Measurements from ENCODE around the gene STEAP4. TPM values are rescaled to one million over a fixed set of nuclear protein-coding genes. Genes with fewer than 3 reads are reported as not detected.

The STEAP4 gene
- 10 to 100 TPM in 1 of 3 donors, 1 to 10 TPM in 2; 2.1 to 42.2 (median 9.1) TPM for total RNA-seq
- long read RNA-seq, donor 1, full-length matches to known transcripts: 8 of 13 reads
- long read RNA-seq, donor 1, partial matches to known transcripts: 3 of 13 reads
- long read RNA-seq, donor 1, other reads (novel, unspliced or antisense): 2 of 13 reads
- long read RNA-seq, donor 2, full-length matches to known transcripts: 5 of 11 reads
- long read RNA-seq, donor 2, partial matches to known transcripts: 1 of 11 reads
- long read RNA-seq, donor 2, other reads (novel, unspliced or antisense): 5 of 11 reads

- intact Hi-C loops (cut with DNase I, micrococcal nuclease): no loop called here
- peak; percentile 98 for ATAC-seq
- no peaks in the 10 kb centered on the region for H3K9me3 ChIP-seq
- H3K36me3 ChIP-seq (ENCODE audit: low read depth): no peaks in the 10 kb centered on the region
- peaks cover 9% of the 10 kb centered on the region for H3K4me1 ChIP-seq (ENCODE audit: low read depth)
- peak; percentile 82 to 87 (median 85) for DNase-seq
- H3K4me3 ChIP-seq: no peak within 1 kb of the TSS
- TF ChIP-seq CTCF (IDR thresholded peaks at IDR 0.05): no peak
Measured at GRCh38 chr7:88306590-88307048, at the start of gene STEAP4. STEAP4 (minus strand) TSS chr7:88306894; CDS start chr7:88284269, 22,625 bp downstream.

- Histone ChIP-seq H3K9me3 (no peaks in the 10 kb centered on the region), H3K4me1 (ENCODE audit: low read depth) (no peaks in the 10 kb centered on the region), H3K4me3 (no peak overlapping the region), H3K36me3 (ENCODE audit: low read depth) (no peaks in the 10 kb centered on the region)
- no peak for DNase-seq
- intact Hi-C loops (cut with DNase I, micrococcal nuclease): no loop called here
- no peak for TF ChIP-seq CTCF (IDR thresholded peaks at IDR 0.05)
- ATAC-seq: no peak
Measured at GRCh38 chr7:88355011-88355410, 48.3 kb upstream of the STEAP4 start.

DNA sequence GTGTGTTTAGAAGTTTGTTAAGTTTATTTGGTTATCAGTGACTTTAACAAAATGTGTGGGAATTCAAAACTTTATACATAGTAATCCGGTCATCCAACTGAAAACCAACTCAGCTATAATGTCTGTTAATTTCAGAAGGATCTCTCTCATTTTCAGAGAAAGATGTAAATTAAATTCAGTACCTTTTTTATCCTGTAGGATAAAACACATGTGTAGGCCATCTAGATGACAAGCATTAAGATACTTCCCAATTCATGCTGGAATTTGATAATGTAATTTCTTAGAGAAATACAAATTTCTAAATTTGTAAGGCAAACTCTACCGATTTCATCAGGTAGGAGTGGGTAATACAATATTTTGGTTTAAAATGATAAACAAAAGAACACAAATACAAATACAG lies 43.4 kb upstream of the STEAP4 start:
- ATAC-seq (no peak), DNase-seq (no peak)
- H3K9me3 ChIP-seq: no peaks in the 10 kb centered on the region
- TF ChIP-seq CTCF (IDR thresholded peaks at IDR 0.05): no peak
- intact Hi-C loops (cut with DNase I, micrococcal nuclease): no loop called here
- no peaks in the 10 kb centered on the region for H3K4me1 ChIP-seq (ENCODE audit: low read depth)
- H3K36me3 ChIP-seq (ENCODE audit: low read depth): no peaks in the 10 kb centered on the region
- no peak overlapping the region for H3K4me3 ChIP-seq

DNA sequence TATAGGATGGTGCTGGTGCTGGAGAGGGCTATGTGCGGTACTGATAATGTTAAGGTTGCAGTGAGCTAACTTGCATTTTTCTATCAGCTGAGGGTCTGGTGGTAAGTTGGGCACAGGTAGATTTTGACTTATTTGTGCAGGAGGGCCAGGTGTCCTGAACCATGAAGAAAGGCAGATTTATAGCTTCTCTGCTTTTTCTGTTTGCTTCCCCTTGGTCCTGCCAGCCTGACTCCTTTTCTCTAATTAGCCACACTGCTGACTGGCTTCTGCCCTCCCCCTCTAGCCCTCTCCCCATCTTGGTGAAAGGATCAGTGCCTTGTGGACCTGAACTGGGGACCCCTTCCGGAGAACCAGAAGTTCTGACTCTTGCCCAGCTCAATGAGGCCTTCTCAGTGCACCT lies 40.8 kb upstream of the STEAP4 start:
- TF ChIP-seq CTCF (IDR thresholded peaks at IDR 0.05): no peak
- no peak for DNase-seq
- Histone ChIP-seq H3K4me1 (ENCODE audit: low read depth) (no peaks in the 10 kb centered on the region), H3K9me3 (no peaks in the 10 kb centered on the region), H3K36me3 (ENCODE audit: low read depth) (no peaks in the 10 kb centered on the region), H3K4me3 (no peak overlapping the region)
- ATAC-seq: no peak
- intact Hi-C loops (cut with DNase I, micrococcal nuclease): no loop called here

DNA sequence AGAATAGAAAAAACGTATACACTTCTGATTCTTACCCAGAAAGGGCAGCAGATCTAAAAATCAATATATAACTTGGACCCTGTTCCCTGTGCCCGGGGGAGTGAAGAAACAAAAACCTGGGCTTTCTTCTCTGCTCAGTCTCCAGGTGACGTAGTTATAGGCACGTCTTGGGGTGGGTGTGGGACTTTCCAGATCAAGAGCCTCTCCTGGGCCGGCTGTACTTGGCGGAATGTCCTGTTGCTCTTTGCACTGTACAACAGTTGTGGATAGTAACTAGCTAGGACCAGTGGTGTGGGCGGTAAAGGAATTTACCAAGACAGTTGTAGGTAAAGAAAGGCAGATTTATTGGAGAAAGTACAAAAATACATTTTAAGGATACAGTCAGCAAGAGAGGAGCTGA lies 40.4 kb upstream of the STEAP4 start:
- no peak for DNase-seq
- no peaks in the 10 kb centered on the region for H3K4me1 ChIP-seq (ENCODE audit: low read depth)
- intact Hi-C loops (cut with DNase I, micrococcal nuclease): no loop called here
- H3K9me3 ChIP-seq: no peaks in the 10 kb centered on the region
- no peak for TF ChIP-seq CTCF (IDR thresholded peaks at IDR 0.05)
- H3K36me3 ChIP-seq (ENCODE audit: low read depth): no peaks in the 10 kb centered on the region
- peak; percentile 72 for ATAC-seq
- no peak overlapping the region for H3K4me3 ChIP-seq
